Peyer's patch (tissue), 4 donors: ENCODE results near the gene KIF26B.

ENCODE experiments used
- CTCF ChIP-seq, 6 experiments: fragments of 450-650 bp in 4 of 6; fragments of 200-600 bp in 2 of 6; sonication (generic) in 1 of 6; IDR thresholded peaks; one replicate each; pipeline ENCODE4 v1.5.1; 2017 to 2019; ENCODE audit warnings: antibody characterized with exemption in 6 of 6, mild to moderate bottlenecking in 3 of 6, moderate library complexity in 1 of 6
- POLR2A ChIP-seq, 2 donors: fragments of 450-650 bp; IDR thresholded peaks; one replicate each; pipeline ENCODE4 v1.5.1; 2017; ENCODE audit warnings: antibody characterized with exemption in 2 of 2, mild to moderate bottlenecking in 2 of 2, moderate library complexity in 2 of 2

- no peak for TF ChIP-seq CTCF (IDR thresholded peaks at IDR 0.05)
- TF ChIP-seq POLR2A (IDR thresholded peaks at IDR 0.05), result no peak
Measured at GRCh38 chr1:245753807-245754206, 599.0 kb downstream of the KIF26B start.
